Hematopoietic multipotent progenitor cell treated with erythropoietin and hydrocortisone succinate and interleukin-3 and kit ligand, for 17 days (in vitro differentiated cells): ENCODE data around the gene PHF1.

Experiments used
- DNase-seq: peaks from one replicate; pipeline ENCODE4 v3.0.0-alpha.2; 2015; ENCODE audit warnings: low spot score

Gene PHF1

GRCh38 chr6:33417903-33418689, 7.3 kb downstream of the PHF1 start, which contains the start of gene CUTA:
Gene CUTA, minus strand, starts transcription at chr6:33418107. Its CDS starts 107 bp downstream, at chr6:33418000.
- peak; percentile 99 for DNase-seq

DNA sequence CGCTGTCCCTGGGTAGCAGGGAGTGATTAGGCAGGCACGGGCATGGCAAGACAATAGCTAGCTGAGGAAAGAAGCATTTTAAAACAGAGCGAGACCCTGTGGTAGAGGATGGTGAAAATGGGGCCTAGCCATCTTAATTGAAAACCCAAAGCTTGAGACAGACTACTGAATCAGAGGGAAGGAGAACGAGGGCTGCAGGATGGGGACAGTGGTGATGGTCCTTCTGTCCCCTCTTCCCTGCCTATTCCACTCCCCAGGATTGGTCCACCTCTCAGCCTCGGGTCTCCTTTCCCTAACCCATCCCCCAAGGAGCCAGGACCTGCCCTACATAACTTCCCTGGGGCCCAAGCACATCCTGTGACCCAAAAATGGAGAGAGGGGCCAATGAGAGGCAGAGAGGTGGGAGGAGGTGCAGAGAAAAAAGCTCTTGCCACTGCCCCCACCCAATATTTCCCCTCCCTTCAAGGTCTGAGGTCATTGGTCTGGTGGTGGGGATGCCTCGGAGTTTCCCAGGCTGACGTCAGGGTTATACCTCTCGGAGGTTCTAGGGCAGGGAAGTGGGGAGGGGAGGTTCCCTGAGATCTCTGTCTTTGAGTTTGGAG, 8.0 kb downstream of the PHF1 start:
- DNase-seq, result no peak

DNA sequence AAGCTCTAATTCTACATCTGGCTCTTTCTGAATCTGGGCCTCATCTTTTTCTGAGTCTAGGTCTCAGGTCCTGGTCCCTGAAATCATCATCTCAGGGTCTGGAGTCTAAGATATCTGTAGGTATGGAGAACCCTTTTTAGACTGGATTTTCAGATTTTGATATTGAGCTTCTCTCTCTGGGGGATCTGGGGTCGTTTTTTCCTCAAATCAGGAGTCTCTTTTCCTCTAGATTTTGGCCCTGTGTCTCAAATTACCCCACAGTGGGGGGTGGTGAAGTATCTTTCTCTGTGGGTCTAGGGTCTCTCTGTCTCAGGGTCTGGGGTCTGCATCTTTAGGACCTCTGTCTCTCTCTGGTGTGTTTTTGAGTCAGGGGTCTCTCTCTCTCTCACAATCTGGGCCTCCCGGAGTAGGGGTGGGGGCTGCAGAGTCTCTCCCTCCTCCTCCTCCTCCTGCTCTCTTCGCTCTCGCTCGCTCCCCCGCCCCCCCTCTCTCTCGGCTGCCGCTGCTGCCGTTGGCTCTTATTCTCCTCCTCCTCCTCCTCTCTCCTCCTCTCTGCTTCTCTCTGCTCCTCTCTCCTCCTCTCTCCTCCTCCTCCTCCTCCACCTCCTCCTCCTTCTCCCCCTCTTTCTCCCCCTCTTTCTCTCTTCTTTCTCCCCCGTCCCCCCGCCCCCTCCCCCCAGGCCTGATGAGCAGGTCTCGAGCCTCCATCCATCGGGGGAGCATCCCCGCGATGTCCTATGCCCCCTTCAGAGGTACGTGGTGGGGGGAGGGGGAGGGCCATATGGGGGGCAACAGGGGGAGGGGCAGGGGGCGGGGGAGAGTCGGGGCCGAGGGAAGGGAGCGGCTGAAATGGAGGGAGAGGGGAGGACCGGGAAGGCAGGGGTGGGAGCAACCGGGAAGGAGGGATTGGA, 9.0 kb downstream of the PHF1 start, which contains the start of gene SYNGAP1:
Gene SYNGAP1 (plus strand): TSS at position 486 of the 911 bp plus-strand sequence. CDS start 200 bp downstream, at position 686.
- DNase-seq, result no peak

DNA sequence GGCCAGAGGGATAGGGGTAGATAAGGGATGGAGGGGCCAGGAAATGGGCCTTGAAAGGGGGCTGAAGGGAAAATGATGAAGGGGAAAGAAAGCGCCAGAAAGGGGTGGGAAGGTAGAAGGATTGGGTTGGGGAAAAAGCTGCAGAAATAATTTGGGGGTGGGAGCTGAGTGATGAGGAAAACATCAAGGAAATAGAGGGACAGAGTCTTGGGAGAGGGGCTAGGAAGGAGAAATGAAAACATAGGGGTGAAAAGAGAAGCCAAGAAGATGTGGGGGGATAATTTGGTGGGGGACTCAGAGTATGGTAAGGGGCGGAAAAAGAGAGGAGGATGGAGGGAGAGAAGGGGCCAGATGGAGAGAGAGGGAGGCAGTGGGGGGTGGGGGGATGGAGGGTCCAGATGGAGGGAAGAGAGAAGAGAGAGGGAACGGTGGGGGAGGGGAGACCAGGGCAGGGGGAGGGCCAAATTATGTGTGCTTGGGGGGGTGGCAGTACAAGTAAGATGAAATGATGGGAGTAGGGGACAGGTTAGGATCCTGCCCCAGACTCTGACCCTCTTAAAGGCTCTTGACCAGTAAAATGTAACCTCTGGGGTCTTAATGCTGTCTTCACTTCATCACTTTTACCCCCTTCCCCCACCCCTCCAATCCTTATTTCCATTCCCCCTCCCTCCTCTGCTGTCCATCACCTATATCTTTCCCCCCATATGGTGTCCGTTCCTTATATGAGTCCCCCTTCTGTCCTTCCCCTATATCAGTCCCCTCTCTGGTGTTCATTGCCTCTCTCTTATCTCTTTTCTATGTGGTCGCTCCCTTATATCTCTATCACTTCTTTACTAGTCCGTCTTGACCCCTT, 9.9 kb downstream of the PHF1 start:
- no peak for DNase-seq

GRCh38 chr6:33421344-33421643, 10.5 kb downstream of the PHF1 start:
- no peak for DNase-seq

GRCh38 chr6:33423777-33424176, 13.0 kb downstream of the PHF1 start:
- DNase-seq, result no peak

DNA sequence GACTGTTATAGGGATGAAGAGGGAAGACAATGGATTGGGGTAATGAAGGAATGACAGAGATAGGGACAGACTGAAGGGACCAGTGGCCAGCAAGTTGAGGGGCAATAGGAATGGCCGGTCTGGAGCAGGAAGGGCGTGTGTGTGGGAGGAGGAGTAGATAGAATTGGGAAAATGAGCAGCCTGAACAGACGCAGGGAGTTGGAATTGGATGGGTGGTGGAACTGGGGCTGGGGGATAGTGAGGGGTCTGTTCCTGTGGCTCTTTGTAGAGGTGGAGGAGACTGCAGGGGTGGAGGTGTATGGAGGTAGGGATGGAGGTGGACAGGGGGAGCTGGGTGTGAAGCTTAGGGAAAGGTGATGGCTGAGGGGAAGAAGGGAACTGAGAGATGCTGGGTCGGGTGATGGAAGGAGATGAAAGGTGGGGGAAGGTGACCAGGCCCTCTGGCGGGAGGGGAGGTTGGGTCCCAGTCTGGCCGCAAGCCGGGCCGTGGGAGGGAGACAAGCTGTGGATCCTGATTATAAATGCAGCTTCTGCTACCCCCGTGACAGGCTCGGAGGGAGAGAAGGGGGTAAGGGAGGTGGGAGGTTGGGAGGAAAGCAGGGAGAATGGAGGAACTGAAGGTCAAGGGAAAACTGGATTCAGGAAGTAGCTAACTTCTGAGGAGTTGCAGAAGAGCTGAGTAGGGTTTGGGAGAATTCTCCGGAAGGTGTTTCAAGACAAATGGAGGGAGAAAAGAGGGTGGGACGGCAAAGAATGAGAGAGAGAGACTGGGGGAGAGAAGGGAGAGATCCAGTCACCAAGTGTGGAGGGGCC, 14.2 kb downstream of the PHF1 start:
- no peak for DNase-seq

DNA sequence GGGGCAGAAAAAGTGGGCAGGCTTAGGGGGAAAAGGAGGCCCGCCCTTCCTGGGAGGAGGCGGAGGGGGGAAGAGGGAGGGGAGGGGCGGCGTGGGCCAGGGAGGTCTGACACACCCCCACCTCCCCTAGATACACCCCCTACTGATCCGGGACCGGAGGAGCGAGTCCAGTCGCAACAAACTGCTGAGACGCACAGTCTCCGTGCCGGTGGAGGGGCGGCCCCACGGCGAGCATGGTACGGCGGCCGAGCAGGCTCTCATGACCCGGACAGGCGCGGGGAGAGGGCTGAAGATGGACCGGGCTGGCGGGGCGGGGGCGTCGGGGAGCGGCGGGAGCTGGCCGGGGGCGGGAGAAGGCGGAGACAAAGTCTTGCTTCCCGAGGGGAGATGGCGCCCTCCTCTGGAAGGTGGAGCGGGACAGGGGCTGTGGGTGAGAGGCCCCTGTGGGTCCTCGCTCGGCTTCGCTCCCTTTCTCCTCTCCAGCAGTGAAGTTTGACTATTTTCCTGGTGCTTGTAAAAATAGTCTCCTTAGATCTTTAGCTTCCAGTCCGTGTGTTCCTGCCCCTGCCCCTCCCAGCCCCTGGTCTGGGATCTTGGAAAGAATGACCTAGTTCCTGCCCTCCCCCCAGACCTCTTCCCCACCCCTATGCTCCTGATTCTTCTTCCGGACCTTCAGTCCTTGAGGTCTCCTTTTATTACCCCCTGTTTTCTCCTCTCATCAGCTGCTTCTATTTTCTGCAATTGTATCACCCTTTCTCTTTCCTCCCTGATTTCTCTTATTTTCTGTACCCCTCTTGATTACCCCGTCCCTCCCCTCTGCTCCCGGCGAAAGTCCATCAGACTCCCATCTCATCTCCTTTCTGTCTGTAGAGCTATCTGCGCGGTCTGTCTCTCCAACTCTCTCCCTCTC, 15.1 kb downstream of the PHF1 start:
- peak; percentile 73 for DNase-seq

GRCh38 chr6:33426590-33427511, 16.0 kb downstream of the PHF1 start:
- peak; percentile 31 for DNase-seq

DNA sequence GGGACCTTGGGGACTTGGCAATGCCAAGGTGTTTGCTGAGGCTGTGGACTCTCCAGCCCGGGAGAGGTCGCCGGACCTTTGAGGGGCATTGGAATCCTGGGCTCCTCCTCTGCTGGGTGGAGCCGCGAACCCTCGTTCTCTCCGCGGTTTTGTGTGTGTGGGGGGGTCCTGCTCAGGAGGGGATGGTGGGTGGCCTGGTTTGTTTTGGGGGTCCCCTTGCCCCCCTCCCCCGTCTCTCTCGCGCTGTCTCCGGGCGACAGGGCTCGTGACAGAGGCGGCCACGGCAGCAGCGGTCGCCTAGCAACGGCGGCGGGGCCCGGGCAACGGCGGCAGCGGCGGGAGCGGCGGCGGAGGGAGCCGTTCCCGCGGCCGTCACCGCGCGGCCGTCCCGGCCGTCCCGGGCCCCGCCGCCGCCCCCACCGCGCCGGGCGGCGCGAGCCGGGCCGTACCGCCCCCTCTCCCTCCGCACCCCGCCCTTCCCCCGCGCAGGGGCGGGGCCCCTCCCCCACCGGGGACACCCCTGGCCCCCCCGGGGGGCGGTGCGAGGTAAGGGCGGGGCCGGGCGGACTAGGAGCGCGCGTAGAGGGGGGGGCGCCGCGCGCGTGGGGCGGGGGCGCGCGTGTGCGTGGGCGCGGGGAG, 16.9 kb downstream of the PHF1 start:
- peak; percentile 78 for DNase-seq

GRCh38 chr6:33428224-33428965, 17.6 kb downstream of the PHF1 start:
- peak; percentile 34 for DNase-seq

GRCh38 chr6:33428966-33429749, 18.3 kb downstream of the PHF1 start:
- DNase-seq, result no peak

DNA sequence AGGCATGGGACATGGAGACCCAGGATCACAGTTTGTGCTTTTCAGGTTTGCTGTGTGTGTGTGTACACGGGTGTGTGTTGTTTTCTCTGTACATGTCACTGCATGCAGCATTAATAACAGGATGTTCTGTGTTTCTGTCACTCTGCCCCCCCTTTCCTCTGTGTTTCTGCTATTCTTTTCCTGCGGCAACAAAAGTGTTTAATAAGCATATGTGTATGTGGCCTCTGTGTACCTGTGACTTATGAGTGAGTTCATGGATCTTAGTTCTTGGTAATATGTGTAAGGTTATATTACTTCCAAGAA, 18.9 kb downstream of the PHF1 start:
- DNase-seq, result no peak

- no peak for DNase-seq
Measured at GRCh38 chr6:33430334-33430733, 19.5 kb downstream of the PHF1 start.

DNA sequence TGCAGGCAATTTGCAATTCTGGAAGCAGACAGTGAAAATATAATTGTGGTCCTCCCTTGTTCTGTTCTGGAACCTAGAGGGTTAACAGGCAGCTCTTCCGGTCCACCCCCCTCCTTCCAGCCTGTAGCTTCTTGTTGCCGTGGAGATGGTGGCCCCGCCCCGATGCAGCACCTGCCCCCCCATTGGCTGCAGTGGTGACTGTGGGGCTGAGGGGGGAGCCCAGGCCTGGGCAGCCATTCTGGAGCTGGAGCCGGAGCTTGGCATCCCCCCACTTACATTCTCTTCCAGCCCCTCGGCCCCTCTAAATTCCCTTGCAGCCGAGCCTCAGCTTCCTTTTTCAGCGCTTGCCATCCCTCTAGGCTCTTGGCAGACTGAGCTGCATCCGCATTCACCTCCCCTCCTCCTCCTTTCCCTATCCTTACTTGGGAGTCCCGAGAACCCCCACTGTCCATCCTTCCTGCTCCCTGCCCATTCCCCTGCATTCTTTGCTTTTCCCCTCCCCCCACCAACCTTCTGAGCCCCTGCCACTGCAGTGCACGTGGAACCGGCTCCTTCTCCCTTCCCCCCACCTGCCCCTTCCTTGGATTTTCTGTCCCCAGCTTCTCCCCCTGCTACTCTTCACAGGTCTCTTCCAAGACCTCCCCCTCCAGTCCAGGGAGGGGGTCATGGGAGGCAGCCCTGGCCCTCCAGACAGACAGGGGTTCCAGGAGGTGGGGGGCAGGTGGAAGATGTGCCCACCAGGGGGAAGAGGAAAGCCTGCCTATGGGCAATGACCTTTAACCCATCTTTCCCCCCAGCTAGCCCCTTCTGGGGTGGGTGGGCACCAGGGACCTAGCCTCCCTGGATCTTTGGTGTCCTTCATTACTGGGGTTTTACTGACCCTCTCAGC, 20.4 kb downstream of the PHF1 start:
- DNase-seq, result no peak
